ENCODE data around the gene LAMB1.

The LAMB1 gene

GRCh38 chr7:108000875-108001763 is 1.8 kb downstream of the LAMB1 start:
- FAIRE-seq = no peak
- DNase-seq (ENCODE audit: insufficient read length, low spot score) = no peak

GRCh38 chr7:107999779-108000560 is 3.0 kb downstream of the LAMB1 start:
- no peak for FAIRE-seq

GRCh38 chr7:107998660-107999480 is 4.1 kb downstream of the LAMB1 start:
- FAIRE-seq (no peak), DNase-seq (ENCODE audit: insufficient read length, low spot score) (no peak)

More at GRCh38 chr7:107999779-108000560, 3.0 kb downstream of the LAMB1 start:
- DNase-seq (ENCODE audit: insufficient read length, low spot score) = no peak

- no peak for DNase-seq (ENCODE audit: insufficient read length, low spot score)
- no peak for FAIRE-seq
These were observed 4.8 kb downstream of the LAMB1 start for GRCh38 chr7:107998150-107998549.

- DNase-seq (ENCODE audit: insufficient read length, low spot score) (no peak), FAIRE-seq (no peak)
These were observed 6.7 kb downstream of the LAMB1 start for GRCh38 chr7:107996072-107996882.

GRCh38 chr7:107995184-107996071 is 7.5 kb downstream of the LAMB1 start:
- DNase-seq (ENCODE audit: insufficient read length, low spot score) = peak; percentile 60
- no peak for FAIRE-seq

GRCh38 chr7:107994421-107995030 is 8.4 kb downstream of the LAMB1 start:
- DNase-seq (ENCODE audit: insufficient read length, low spot score) (no peak), FAIRE-seq (no peak)

GRCh38 chr7:107993891-107994291 is 9.1 kb downstream of the LAMB1 start:
- DNase-seq (ENCODE audit: insufficient read length, low spot score) = no peak
- FAIRE-seq = no peak

- DNase-seq (ENCODE audit: insufficient read length, low spot score) (no peak), FAIRE-seq (no peak)
These were observed 13.2 kb downstream of the LAMB1 start for GRCh38 chr7:107989618-107990373.

- DNase-seq (ENCODE audit: insufficient read length, low spot score) = no peak
- FAIRE-seq = no peak
These were observed 20.0 kb downstream of the LAMB1 start for GRCh38 chr7:107982918-107983389.

GRCh38 chr7:107982042-107982840 is 20.7 kb downstream of the LAMB1 start:
- FAIRE-seq (no peak), DNase-seq (ENCODE audit: insufficient read length, low spot score) (no peak)

GRCh38 chr7:107981466-107981865 is 21.5 kb downstream of the LAMB1 start:
- FAIRE-seq (no peak), DNase-seq (ENCODE audit: insufficient read length, low spot score) (no peak)

- FAIRE-seq (no peak), DNase-seq (ENCODE audit: insufficient read length, low spot score) (no peak)
These were observed 22.2 kb downstream of the LAMB1 start for GRCh38 chr7:107980671-107981190.

GRCh38 chr7:107980171-107980570 is 22.8 kb downstream of the LAMB1 start:
- no peak for FAIRE-seq
- no peak for DNase-seq (ENCODE audit: insufficient read length, low spot score)

- FAIRE-seq = no peak
- no peak for DNase-seq (ENCODE audit: insufficient read length, low spot score)
These were observed 24.0 kb downstream of the LAMB1 start for GRCh38 chr7:107978815-107979408.

GRCh38 chr7:107977048-107977447 is 25.9 kb downstream of the LAMB1 start:
- no peak for FAIRE-seq
- no peak for DNase-seq (ENCODE audit: insufficient read length, low spot score)

Measured in HTR-8/SVneo (cell line).